Esophagus squamous epithelium (tissue), 4 donors: ENCODE results near the gene CRHR2.

Source experiments
- POLR2A ChIP-seq, 4 donors: fragments of 450-650 bp; IDR thresholded peaks; one replicate each; pipeline ENCODE4 v1.6.1; 2017; ENCODE audit warnings: antibody characterized with exemption in 4 of 4, mild to moderate bottlenecking in 4 of 4, moderate library complexity in 3 of 4
- TF ChIP-seq, protein P1 (sequence below), 6 experiments: fragments of 450-650 bp in 4 of 6; fragments of 200-600 bp in 2 of 6; sonication (generic) in 2 of 6; IDR thresholded peaks; one replicate each; pipeline ENCODE4 v1.5.1; 2016 to 2019; ENCODE audit warnings: antibody characterized with exemption in 6 of 6, mild to moderate bottlenecking in 4 of 6, moderate library complexity in 4 of 6

DNA sequence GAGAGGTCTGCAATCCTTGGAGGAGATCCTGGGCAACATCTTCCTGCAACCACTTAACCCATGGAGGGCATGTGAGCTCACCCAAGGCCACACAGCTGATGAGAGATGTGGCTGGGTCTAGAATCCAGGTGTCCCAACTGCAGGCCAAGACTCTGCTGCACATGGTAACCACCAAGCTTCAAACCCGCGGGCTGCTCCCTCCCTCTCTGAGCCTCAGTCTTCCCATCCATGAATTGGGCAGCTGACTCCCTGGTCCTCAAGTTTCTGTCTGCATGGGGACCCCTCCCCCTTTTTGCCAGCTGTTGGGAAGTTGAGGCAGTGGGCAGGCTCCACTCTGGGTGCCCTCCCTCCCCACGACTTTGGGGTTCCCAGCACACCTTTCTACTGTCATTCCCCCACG is 48.7 kb upstream of the CRHR2 start:
- TF ChIP-seq, protein P1, sequence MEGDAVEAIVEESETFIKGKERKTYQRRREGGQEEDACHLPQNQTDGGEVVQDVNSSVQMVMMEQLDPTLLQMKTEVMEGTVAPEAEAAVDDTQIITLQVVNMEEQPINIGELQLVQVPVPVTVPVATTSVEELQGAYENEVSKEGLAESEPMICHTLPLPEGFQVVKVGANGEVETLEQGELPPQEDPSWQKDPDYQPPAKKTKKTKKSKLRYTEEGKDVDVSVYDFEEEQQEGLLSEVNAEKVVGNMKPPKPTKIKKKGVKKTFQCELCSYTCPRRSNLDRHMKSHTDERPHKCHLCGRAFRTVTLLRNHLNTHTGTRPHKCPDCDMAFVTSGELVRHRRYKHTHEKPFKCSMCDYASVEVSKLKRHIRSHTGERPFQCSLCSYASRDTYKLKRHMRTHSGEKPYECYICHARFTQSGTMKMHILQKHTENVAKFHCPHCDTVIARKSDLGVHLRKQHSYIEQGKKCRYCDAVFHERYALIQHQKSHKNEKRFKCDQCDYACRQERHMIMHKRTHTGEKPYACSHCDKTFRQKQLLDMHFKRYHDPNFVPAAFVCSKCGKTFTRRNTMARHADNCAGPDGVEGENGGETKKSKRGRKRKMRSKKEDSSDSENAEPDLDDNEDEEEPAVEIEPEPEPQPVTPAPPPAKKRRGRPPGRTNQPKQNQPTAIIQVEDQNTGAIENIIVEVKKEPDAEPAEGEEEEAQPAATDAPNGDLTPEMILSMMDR (IDR thresholded peaks at IDR 0.05) = no peak
- no peak for TF ChIP-seq POLR2A (IDR thresholded peaks at IDR 0.05)
